ENCODE data around the gene NOTO.

DNA sequence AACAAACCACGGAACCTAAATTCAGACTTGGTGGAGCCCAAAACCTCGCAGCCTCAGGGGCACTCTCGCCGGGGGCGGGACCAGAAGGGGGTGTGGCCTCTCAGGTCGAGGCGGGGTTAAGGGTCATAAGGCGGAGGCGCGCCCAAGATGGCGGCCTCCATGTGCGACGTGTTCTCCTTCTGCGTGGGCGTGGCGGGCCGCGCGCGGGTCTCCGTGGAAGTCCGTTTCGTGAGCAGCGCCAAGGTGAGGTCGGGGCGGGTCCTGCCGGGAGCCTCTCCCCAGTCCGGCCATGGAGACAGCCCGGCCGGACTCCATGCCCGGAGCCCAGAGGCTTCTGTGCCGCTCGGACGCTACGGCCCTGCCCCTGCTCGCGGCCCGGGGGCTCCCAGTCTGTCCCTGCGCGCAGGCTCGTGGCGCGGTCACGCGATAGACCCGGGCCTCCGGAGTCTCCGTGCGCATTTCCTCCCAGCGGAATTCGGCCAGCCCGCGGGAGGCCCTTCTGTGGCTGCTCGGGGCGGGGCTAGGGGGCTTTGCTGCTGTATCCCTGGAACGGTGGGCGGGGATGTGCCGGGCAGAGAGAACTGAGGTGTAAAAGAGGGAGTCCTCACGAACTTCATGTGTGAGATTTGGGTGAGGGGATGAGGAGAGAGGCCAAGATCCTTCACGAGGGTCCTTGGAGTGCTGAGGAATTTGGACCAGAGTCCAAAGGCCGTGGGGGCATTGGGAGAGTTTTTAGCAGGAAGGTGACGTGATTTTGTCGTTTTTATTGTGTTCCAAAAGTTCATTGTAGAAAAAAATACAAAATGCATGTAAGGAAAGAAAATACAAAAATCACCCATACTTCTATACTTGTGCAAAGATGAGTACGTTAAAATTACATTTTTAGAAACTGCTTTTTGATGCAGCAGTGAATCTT lies 12.0 kb downstream of the NOTO start, which contains the start of gene SMYD5:
- TF ChIP-seq, protein P1, sequence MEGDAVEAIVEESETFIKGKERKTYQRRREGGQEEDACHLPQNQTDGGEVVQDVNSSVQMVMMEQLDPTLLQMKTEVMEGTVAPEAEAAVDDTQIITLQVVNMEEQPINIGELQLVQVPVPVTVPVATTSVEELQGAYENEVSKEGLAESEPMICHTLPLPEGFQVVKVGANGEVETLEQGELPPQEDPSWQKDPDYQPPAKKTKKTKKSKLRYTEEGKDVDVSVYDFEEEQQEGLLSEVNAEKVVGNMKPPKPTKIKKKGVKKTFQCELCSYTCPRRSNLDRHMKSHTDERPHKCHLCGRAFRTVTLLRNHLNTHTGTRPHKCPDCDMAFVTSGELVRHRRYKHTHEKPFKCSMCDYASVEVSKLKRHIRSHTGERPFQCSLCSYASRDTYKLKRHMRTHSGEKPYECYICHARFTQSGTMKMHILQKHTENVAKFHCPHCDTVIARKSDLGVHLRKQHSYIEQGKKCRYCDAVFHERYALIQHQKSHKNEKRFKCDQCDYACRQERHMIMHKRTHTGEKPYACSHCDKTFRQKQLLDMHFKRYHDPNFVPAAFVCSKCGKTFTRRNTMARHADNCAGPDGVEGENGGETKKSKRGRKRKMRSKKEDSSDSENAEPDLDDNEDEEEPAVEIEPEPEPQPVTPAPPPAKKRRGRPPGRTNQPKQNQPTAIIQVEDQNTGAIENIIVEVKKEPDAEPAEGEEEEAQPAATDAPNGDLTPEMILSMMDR (IDR thresholded peaks at IDR 0.05), result no peak
- TF ChIP-seq POLR2A (IDR thresholded peaks at IDR 0.05), result peak in 1 of 2 donors; percentile 44
